GM18505 (cell line): ENCODE measurements around the gene TREX2.
A peak's percentile ranks its signal among the peaks of the same experiment; 100 is the strongest.

Experiments
- ATAC-seq: cut with Tn5 transposase; IDR thresholded peaks from one replicate; pipeline ENCODE4 v1.9.1; 2021; ENCODE audit not compliant: unreplicated experiment
- POLR2A ChIP-seq: IDR thresholded peaks from 4 replicates; pipeline ENCODE4 v1.6.1; 2011; ENCODE audit warnings: borderline replicate concordance; ENCODE audit not compliant: insufficient read depth, insufficient read length; ENCODE audit errors: extremely low read depth

TREX2 gene

DNA sequence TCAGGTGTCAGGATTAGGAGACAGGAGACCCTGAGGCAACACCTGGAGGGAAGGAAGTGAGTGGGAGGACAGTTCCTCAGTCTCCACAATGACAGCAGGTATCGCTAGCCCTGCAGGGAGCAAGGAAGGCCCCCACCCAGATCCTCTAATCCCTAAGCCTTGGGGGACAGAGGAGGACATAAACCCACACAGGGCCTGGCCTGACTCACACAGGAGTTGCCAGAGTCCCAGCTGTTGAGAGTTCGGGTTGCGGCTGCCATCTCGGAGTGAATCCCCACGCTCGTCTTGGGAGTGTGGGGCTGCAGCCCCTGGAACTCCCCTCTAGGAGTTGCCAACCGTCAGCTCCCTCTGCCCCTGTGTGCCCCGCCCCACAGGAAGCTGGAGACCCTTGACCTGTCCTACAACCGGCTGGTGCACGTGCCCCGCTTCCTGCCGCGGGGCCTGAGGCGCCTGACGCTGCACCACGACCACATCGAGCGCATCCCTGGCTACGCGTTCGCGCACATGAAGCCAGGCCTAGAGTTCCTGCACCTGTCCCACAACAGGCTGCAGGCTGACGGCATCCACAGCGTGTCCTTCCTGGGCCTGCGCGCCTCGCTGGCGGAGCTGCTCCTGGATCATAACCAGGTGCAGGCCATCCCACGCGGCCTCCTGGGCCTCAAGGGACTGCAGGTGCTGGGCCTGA, 39.7 kb upstream of the TREX2 start:
- ATAC-seq = no peak
- no peak for TF ChIP-seq POLR2A

- TF ChIP-seq POLR2A = no peak
- ATAC-seq = no peak
Observed at GRCh38 chrX:153482376-153483015, 36.6 kb upstream of the TREX2 start.

GRCh38 chrX:153481043-153481442, 35.2 kb upstream of the TREX2 start:
- ATAC-seq = no peak

DNA sequence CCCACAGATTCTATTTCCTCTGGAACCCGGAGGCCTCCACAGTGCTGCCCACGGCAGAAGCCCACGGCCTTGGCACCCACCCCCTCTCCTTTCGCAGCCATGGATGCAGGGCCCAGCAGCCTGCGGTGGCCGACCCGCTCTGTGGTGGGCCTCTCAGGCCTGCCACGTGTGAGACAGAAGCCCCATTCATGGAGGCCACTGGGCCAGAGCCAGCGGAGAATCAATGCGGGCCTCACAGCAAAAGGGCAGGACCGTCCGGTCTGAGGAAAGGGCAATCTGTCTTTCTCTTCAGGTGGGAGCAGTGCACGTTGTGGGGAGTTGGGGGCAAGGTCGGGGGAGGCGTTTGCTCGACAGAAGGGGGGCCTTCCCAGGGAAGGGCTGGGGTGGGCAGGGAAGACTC, 32.9 kb upstream of the TREX2 start:
- no peak for ATAC-seq
- no peak for TF ChIP-seq POLR2A

More at GRCh38 chrX:153481043-153481442, 35.2 kb upstream of the TREX2 start:
- TF ChIP-seq POLR2A = no peak

DNA sequence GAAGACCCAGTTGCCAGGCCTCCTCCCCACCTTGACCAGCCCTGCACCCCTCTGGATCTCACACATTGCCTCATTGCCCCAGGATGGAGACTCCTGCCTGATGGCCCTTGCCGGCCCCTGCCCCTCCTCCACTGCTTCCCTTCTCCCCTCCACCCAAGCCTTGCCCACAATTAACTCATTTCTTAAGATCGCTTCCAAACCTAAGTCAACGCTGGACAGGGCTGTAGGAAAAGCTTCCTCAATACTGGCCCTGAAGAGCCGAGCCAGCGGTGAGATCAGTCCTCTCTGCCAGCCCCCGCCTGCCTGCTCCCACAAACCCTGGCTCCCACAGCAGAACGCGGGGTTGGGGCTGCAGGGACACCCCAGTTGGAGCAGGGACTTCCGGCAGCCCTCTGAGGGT, 32.0 kb upstream of the TREX2 start:
- no peak for ATAC-seq

DNA sequence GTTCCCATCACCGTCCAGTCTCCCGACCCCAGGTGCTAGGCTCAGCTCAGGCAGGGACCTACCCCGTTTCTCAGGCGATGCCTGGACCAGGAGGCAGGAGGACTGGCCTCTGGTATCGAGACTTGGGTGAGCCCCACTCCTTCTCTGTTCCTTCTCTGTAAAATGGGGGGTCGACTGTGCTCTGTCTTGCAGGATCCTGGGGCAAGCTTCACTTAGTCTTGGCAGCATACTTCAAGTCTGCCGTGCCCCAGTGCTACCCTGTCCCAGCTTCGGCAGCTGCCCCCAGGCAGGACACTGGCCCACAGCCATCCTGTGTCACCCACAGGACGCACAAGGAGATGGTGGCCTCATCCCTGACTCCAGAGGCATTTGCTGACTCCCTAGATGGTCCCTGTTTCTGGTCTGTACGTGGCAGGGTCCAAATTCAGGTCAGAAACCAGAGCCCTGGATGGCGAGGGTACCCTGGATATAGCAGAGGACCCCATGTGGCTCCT, 31.6 kb upstream of the TREX2 start:
- no peak for TF ChIP-seq POLR2A
- no peak for ATAC-seq

More for the DNA sequence above, 32.0 kb upstream of the TREX2 start:
- TF ChIP-seq POLR2A = no peak

- no peak for ATAC-seq
- TF ChIP-seq POLR2A = no peak
Observed at GRCh38 chrX:153476666-153477363, 31.0 kb upstream of the TREX2 start.

GRCh38 chrX:153475751-153476281, 30.0 kb upstream of the TREX2 start:
- ATAC-seq = no peak
- no peak for TF ChIP-seq POLR2A

- no peak for ATAC-seq
- TF ChIP-seq POLR2A = no peak
Observed at GRCh38 chrX:153475271-153475670, 29.4 kb upstream of the TREX2 start.

GRCh38 chrX:153474718-153475117, 28.9 kb upstream of the TREX2 start:
- no peak for ATAC-seq
- no peak for TF ChIP-seq POLR2A

- no peak for ATAC-seq
- TF ChIP-seq POLR2A = no peak
Observed at GRCh38 chrX:153474266-153474665, 28.4 kb upstream of the TREX2 start.

- no peak for TF ChIP-seq POLR2A
- no peak for ATAC-seq
Observed at GRCh38 chrX:153473126-153473525, 27.3 kb upstream of the TREX2 start.

GRCh38 chrX:153471663-153472280, 25.9 kb upstream of the TREX2 start:
- TF ChIP-seq POLR2A = no peak
- ATAC-seq = no peak

DNA sequence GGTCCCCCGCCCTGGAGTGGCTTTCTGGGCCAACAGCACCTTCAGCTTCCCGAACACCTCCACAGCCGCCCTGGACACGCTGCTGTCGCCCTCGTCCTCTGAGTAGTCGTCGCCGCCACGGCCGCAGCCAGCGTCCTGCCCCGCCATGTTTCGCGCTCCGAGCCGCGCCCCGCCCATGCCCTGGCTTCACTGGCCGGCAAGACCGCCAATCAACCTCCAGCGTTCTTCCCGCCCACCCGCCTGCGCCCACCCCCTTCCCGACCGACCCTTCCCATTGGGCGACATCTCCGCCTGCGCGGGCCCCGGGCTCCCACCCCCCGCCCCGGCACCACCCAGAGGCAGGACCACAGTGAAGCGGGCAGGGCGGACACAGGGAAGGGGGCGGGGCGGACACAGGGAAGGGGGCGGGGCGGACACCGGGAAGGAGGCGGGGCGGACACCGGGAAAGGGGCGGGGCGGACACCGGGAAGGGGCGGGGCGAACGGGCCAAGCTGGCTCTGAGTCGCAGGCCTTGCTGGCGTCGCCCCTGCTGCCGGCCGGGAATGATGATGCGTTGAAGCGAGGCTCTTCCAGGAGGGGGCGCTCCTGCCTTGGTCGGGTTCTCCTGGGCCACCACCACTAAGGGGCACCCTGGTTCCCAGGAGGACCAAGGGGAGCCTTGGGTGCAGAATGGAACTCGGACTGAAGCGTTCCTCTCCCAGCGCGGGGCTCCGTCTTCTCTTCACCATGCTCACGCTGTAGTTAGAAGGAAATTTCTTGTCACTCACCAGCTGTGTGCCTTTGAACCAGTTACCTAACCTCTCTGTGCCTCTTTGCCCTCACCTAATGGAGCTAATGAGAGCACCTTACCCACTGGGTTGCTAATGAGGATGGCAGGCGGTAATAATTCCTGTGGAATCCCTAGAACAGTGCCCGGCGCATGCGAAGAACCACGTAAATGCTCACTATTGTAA, 24.8 kb upstream of the TREX2 start, which contains the start of gene HAUS7:
Gene HAUS7 (minus strand): TSS at position 166 of the 953 bp plus-strand sequence. CDS start 19 bp downstream, at position 147.
- TF ChIP-seq POLR2A = no peak
- ATAC-seq = peak; percentile 70
